Measurements from ENCODE around the gene JKAMP.

- TF ChIP-seq CTCF (IDR thresholded peaks at IDR 0.05) (no peak), EP300 (IDR thresholded peaks at IDR 0.05) (no peak), POLR2A (IDR thresholded peaks at IDR 0.05) (no peak)
Observed at GRCh38 chr14:59475709-59476108, 8.6 kb upstream of the JKAMP start.
